IMR-90 (cell line): Measurements from ENCODE around the gene TRABD. TPM values are rescaled to one million over a fixed set of nuclear protein-coding genes. Genes with fewer than 3 reads are reported as not detected.
A peak's percentile ranks its signal among the peaks of the same experiment; 100 is the strongest.

Experiments used
- ATAC-seq: fragments of 200-7000 bp; cut with Tn5 transposase; 2 replicates; pipeline ENCODE4 v1.9.1; 2020; ENCODE audit warnings: low read depth, mild to moderate bottlenecking, moderate library complexity
- BruUV-seq: library from RNA; stranded (reverse); fragments of 400-500 nt; replicated peaks from 2 replicates; lab custom pipeline; 2021; lab: Mats Ljungman, UMichigan
- CTCF ChIA-PET: fragments of 300-600 bp; formaldehyde crosslinking; extraction: SDS; loops from one replicate; lab custom pipeline; 2021; ENCODE audit warnings: antibody characterized with exemption; lab: Yijun Ruan, JAX
- POLR2A ChIA-PET: fragments of 300-600 bp; sonication (Branson Sonifier 250); formaldehyde crosslinking; loops from one replicate; lab custom pipeline; 2022; ENCODE audit warnings: antibody characterized with exemption; ENCODE audit not compliant: unreplicated experiment; lab: Charles Lee
- DNase-seq: peaks from one replicate; pipeline ENCODE4 v3.0.0; 2013
- H2AFZ ChIP-seq: replicated peaks from 2 replicates; pipeline ENCODE3; 2013; ENCODE audit warnings: low read length, mild to moderate bottlenecking; ENCODE audit not compliant: poor library complexity
- H2AK5ac ChIP-seq: 2 replicates; pipeline ENCODE4 v1.6.1; 2013; ENCODE audit warnings: low read depth, low read length, inconsistent platforms
- H2AK9ac ChIP-seq: replicated peaks from 2 replicates; pipeline ENCODE3; 2013; ENCODE audit warnings: mild to moderate bottlenecking, low read depth, low read length, moderate library complexity; ENCODE audit not compliant: poor library complexity
- H2BK120ac ChIP-seq: 2 replicates; pipeline ENCODE4 v1.6.1; 2013; ENCODE audit warnings: low read depth, low read length, inconsistent platforms
- H2BK15ac ChIP-seq: 3 replicates; pipeline ENCODE4 v1.6.1; 2013; ENCODE audit warnings: low read depth, low read length, inconsistent platforms
- H2BK20ac ChIP-seq: 2 replicates; pipeline ENCODE4 v1.6.1; 2013; ENCODE audit warnings: low read depth, mild to moderate bottlenecking, inconsistent platforms, low read length, moderate library complexity
- H2BK5ac ChIP-seq: 2 replicates; pipeline ENCODE4 v1.6.1; 2013; ENCODE audit warnings: mild to moderate bottlenecking, low read depth, low read length, inconsistent platforms; ENCODE audit not compliant: poor library complexity, severe bottlenecking
- H3K14ac ChIP-seq: replicated peaks from 2 replicates; pipeline ENCODE4 v1.6.1; 2013; ENCODE audit warnings: low read depth, low read length, inconsistent platforms
- H3K18ac ChIP-seq: 2 replicates; pipeline ENCODE4 v1.6.1; 2013; ENCODE audit warnings: low read depth, low read length, control low read depth
- H3K23ac ChIP-seq: 2 replicates; pipeline ENCODE4 v1.6.1; 2013; ENCODE audit warnings: low read depth, low read length, inconsistent platforms
- H3K27ac ChIP-seq: 2 replicates; pipeline ENCODE4 v1.5.1; 2013; ENCODE audit warnings: mild to moderate bottlenecking, control low read depth, low read length; ENCODE audit not compliant: insufficient read depth
- H3K27me3 ChIP-seq: 2 replicates; pipeline ENCODE4 v1.6.1; 2013; ENCODE audit warnings: low read length; ENCODE audit not compliant: control insufficient read depth, insufficient read depth
- H3K36me3 ChIP-seq: 2 replicates; pipeline ENCODE4 v1.6.1; 2013; ENCODE audit warnings: low read length, mixed read lengths; ENCODE audit not compliant: control insufficient read depth, insufficient read depth
- H3K4ac ChIP-seq: 2 replicates; pipeline ENCODE4 v1.6.1; 2013; ENCODE audit warnings: low read depth, low read length, inconsistent platforms
- H3K4me1 ChIP-seq: 2 replicates; pipeline ENCODE4 v1.6.1; 2013; ENCODE audit warnings: low read length, mixed read lengths; ENCODE audit not compliant: control insufficient read depth, insufficient read depth
- H3K4me2 ChIP-seq: 2 replicates; pipeline ENCODE4 v1.6.1; 2013; ENCODE audit warnings: low read depth, mild to moderate bottlenecking, control low read depth, low read length, moderate library complexity
- H3K4me3 ChIP-seq: 2 replicates; pipeline ENCODE4 v1.5.1; 2013; ENCODE audit warnings: low read depth, mild to moderate bottlenecking, control low read depth, low read length, moderate library complexity; ENCODE audit not compliant: insufficient read depth
- H3K56ac ChIP-seq: 2 replicates; pipeline ENCODE4 v1.6.1; 2013; ENCODE audit warnings: low read length, inconsistent platforms; ENCODE audit not compliant: insufficient read depth; ENCODE audit errors: extremely low read depth
- H3K79me1 ChIP-seq, 2 experiments: 2 replicates each; pipeline ENCODE4 v1.6.1; 2013; ENCODE audit warnings: low read length in 2 of 2, inconsistent platforms in 1 of 2, low read depth in 1 of 2
- H3K9ac ChIP-seq: 2 replicates; pipeline ENCODE4 v1.6.1; 2013; ENCODE audit warnings: low read depth, low read length, control low read depth
- H3K9me1 ChIP-seq: 2 replicates; pipeline ENCODE4 v1.6.1; 2013; ENCODE audit warnings: low read length, inconsistent platforms; ENCODE audit not compliant: insufficient read depth
- H3K9me3 ChIP-seq: 2 replicates; pipeline ENCODE4 v1.6.1; 2013; ENCODE audit warnings: low read length; ENCODE audit not compliant: control insufficient read depth, insufficient read depth
- H4K20me1 ChIP-seq: 2 replicates; pipeline ENCODE4 v1.6.1; 2013; ENCODE audit warnings: low read length, inconsistent platforms; ENCODE audit not compliant: insufficient read depth
- H4K5ac ChIP-seq: 2 replicates; pipeline ENCODE4 v1.6.1; 2013; ENCODE audit warnings: mild to moderate bottlenecking, low read depth, low read length, control low read depth
- H4K8ac ChIP-seq, 2 experiments: 2 replicates each; pipeline ENCODE4 v1.6.1; 2013; ENCODE audit warnings: low read depth in 2 of 2, low read length in 2 of 2, control low read depth in 1 of 2, inconsistent platforms in 1 of 2
- H4K91ac ChIP-seq: 2 replicates; pipeline ENCODE4 v1.6.1; 2013; ENCODE audit warnings: low read depth, low read length, inconsistent platforms; ENCODE audit not compliant: insufficient read depth
- CHD1 ChIP-seq: IDR thresholded peaks from 2 replicates; pipeline ENCODE4 v1.6.1; 2012; ENCODE audit warnings: low read depth, low read length, improper control_type of control experiment
- FOS ChIP-seq: fragments of 150-350 bp; IDR thresholded peaks from 2 replicates; pipeline ENCODE4 v1.6.1; 2016; ENCODE audit warnings: low read depth, low read length
- MAFK ChIP-seq: IDR thresholded peaks from 2 replicates; pipeline ENCODE4 v1.6.1; 2012; ENCODE audit warnings: low read depth, low read length, improper control_type of control experiment
- MAZ ChIP-seq: IDR thresholded peaks from 2 replicates; pipeline ENCODE4 v1.6.1; 2012; ENCODE audit warnings: low read depth, mild to moderate bottlenecking, low read length, improper control_type of control experiment, moderate library complexity, borderline replicate concordance
- NFE2L2 ChIP-seq: fragments of 150-350 bp; IDR thresholded peaks from 2 replicates; pipeline ENCODE4 v1.6.1; 2016; ENCODE audit warnings: low read depth, mild to moderate bottlenecking, low read length
- POLR2A ChIP-seq: IDR thresholded peaks from 2 replicates; pipeline ENCODE4 v1.6.1; 2012; ENCODE audit warnings: mild to moderate bottlenecking, low read depth, low read length
- WGBS, 2 experiments: methylation state at CpG; one replicate each; pipeline versions ENCODE4 v1.1.5 to v1.1.7; 2013; ENCODE audit warnings: missing lambda C conversion rate in 2 of 2; ENCODE audit not compliant: insufficient read length in 1 of 2; ENCODE audit errors: extremely low coverage in 2 of 2; 5-methylcytosine and 5-hydroxymethylcytosine counted together
- dilution Hi-C: fragments of 300-500 bp; cut with HindIII; formaldehyde crosslinking; loops from one replicate; pipeline ENCODE4 v1.14.3; 2018; ENCODE audit warnings: low sequenced_read_pairs; ENCODE audit not compliant: unreplicated experiment
- in situ Hi-C: fragments of 300-500 bp; cut with MboI; formaldehyde crosslinking; loops from 3 replicates; pipeline ENCODE4 v1.14.3; 2019; ENCODE audit warnings: low sequenced_read_pairs, inconsistent platforms, mixed read lengths
- intact Hi-C: fragments of 100-400 bp; cut with micrococcal nuclease; formaldehyde crosslinking; loops from 2 replicates; pipeline ENCODE4 v1.10.0; 2022
- polyA plus RNA-seq, 3 experiments: library from polyadenylated mRNA; depleted of rRNA; stranded (reverse); fragments of >200 nt; gene quantifications; 2 replicates each; pipeline ENCODE4 v1.2.3, GENCODE V29; 2012; ENCODE audit warnings: low replicate concordance in 1 of 3
- total RNA-seq: library from RNA; depleted of rRNA; stranded (reverse); fragments of >200 nt; gene quantifications from 2 replicates; pipeline ENCODE4 v1.2.3, GENCODE V29; 2012

TRABD gene
- total and polyA plus RNA-seq, 2 of the 4 experiments (the other 2 are of a cell fraction) = 13.4 to 42.7 TPM

DNA sequence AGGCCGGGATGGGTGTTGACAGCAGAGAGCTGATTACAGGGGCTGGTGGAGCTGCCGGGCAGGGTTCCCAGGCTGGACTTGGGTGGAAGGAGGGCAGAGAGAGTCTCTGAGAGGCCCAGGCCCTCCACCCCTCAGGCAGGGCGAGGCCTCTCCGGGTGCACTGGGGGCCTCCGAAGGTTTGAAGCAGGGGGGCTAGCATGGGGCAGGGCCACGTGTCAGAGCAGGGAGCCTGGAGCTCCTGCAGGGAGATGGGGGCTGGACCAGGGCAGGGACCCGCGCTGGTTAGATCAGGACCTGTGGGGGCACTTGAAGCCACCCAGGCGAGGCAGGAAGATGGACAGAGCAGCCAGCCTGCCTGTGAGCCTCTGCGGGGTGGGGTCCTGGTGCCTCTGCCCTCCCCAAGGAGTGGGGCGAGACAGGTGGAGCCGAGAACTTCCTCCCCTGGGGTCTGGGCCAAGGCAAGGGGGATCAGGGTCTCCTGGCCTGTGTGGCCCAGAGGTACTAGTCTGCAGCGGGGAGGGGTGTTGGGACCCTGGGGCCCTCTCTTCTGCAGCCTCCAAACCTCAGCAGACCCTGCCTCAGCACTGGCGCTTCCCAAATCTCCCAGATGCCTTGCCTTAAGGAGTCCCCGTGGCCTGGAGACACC is 14.3 kb upstream of the TRABD start:
- BruUV-seq = no TSS peak
- Histone ChIP-seq H2BK20ac (no peak overlapping the region), H3K18ac (no peak overlapping the region), H3K36me3 (no peaks in the 10 kb centered on the region), H3K56ac (no peak overlapping the region), H3K4ac (no peak overlapping the region), H4K91ac (no peak overlapping the region), H3K14ac (no peak overlapping the region), H4K8ac (no peak overlapping the region), H2AFZ (peak overlapping the region; percentile 34), H2BK120ac (no peak overlapping the region), H3K9me1 (no peaks in the 10 kb centered on the region), H3K27ac (no peak overlapping the region), H3K27me3 (peaks cover 27% of the 10 kb centered on the region), H3K23ac (no peak overlapping the region), H3K9ac (no peak overlapping the region), H3K4me3 (peak overlapping the region; percentile 2; the same call in 1 of the 2 replicates), H4K5ac (no peak overlapping the region), H3K4me1 (no peaks in the 10 kb centered on the region), H2BK15ac (no peak overlapping the region), H2AK5ac (no peak overlapping the region), H3K9me3 (no peaks in the 10 kb centered on the region), H2AK9ac (no peak overlapping the region), H3K79me1 (no peaks in the 10 kb centered on the region), H4K20me1 (no peaks in the 10 kb centered on the region), H2BK5ac (no peak overlapping the region), H3K4me2 (no peak overlapping the region)
- ATAC-seq (no peak), DNase-seq (no peak)
- TF ChIP-seq CHD1 (no peak), FOS (no peak), POLR2A (no peak), MAZ (no peak), MAFK (no peak), NFE2L2 (no peak)
- dilution Hi-C loops (no loop called here), intact Hi-C loops (no loop called here), in situ Hi-C loops (no loop called here)
- WGBS, 2 experiments = 63% methylated on average over 8 of the region's 15 CpGs; no CpG with 5 or more reads in 1 of the 2 experiments
- CTCF ChIA-PET = no interaction called here
- POLR2A ChIA-PET = no interaction called here
